Lower leg skin (tissue), 4 donors: ENCODE measurements around the gene MANEAL. TPM values are rescaled to one million over a fixed set of nuclear protein-coding genes. Genes with fewer than 3 reads are reported as not detected.

Source experiments
- DNase-seq, 2 donors: peaks; one replicate each; pipeline ENCODE4 v3.0.0-alpha.2; 2019; ENCODE audit warnings: low spot score in 2 of 2
- H3K4me3 ChIP-seq: fragments of 200-600 bp; sonication (generic); 2 replicates; pipeline ENCODE4 v1.5.1; 2017; ENCODE audit warnings: mild to moderate bottlenecking, low read depth; ENCODE audit not compliant: poor library complexity, severe bottlenecking
- CTCF ChIP-seq, 3 donors: fragments of 450-650 bp; IDR thresholded peaks; one replicate each; pipeline ENCODE4 v1.5.1; 2016; ENCODE audit warnings: antibody characterized with exemption in 3 of 3, mild to moderate bottlenecking in 3 of 3, moderate library complexity in 2 of 3
- POLR2A ChIP-seq, 2 donors: fragments of 450-650 bp; IDR thresholded peaks; one replicate each; pipeline ENCODE4 v1.6.1; 2016 to 2017; ENCODE audit warnings: antibody characterized with exemption in 2 of 2, mild to moderate bottlenecking in 1 of 2, moderate library complexity in 1 of 2
- WGBS, 2 donors: methylation state at CpG; one replicate each; pipeline ENCODE4 v1.1.5; 2018; 5-methylcytosine and 5-hydroxymethylcytosine counted together
- intact Hi-C: fragments of 100-400 bp; cut with DNase I; formaldehyde crosslinking; loops from one replicate; pipeline ENCODE4 v1.15.0; 2023; ENCODE audit warnings: low total_unique reads
- total RNA-seq, 4 donors: library from RNA; depleted of rRNA; stranded (reverse); fragments of >200 nt; gene quantifications; one replicate each; pipeline ENCODE4 v1.1.0, GENCODE V29; 2016

MANEAL gene
- total RNA-seq, 4 donors from 2014 or later: 5.0 to 6.7 (median 6.3) TPM

GRCh38 chr1:37828410-37829074, 34.9 kb downstream of the MANEAL start:
- H3K4me3 ChIP-seq: no peak overlapping the region
- intact Hi-C loops: no loop called here
- WGBS, 2 donors: 90 to 93% methylated on average over 12 of the region's 12 CpGs
- no peak for DNase-seq
- TF ChIP-seq POLR2A (IDR thresholded peaks at IDR 0.05) (no peak), CTCF (IDR thresholded peaks at IDR 0.05) (no peak)

GRCh38 chr1:37831109-37831508, 37.5 kb downstream of the MANEAL start:
- TF ChIP-seq POLR2A (IDR thresholded peaks at IDR 0.05) (no peak), CTCF (IDR thresholded peaks at IDR 0.05) (no peak)
- no peak overlapping the region for H3K4me3 ChIP-seq
- intact Hi-C loops: no loop called here
- DNase-seq: no peak
- 91 to 93% methylated on average over 4 of the region's 4 CpGs for WGBS, 2 donors

GRCh38 chr1:37831809-37832208, 38.2 kb downstream of the MANEAL start:
- intact Hi-C loops: no loop called here
- DNase-seq: no peak
- WGBS, 2 donors: 87 to 95% methylated on average over 2 of the region's 2 CpGs
- H3K4me3 ChIP-seq: no peak overlapping the region
- TF ChIP-seq POLR2A (IDR thresholded peaks at IDR 0.05): no peak
- TF ChIP-seq CTCF (IDR thresholded peaks at IDR 0.05): no peak

- no peak overlapping the region for H3K4me3 ChIP-seq
- no peak for TF ChIP-seq CTCF (IDR thresholded peaks at IDR 0.05)
- no peak for TF ChIP-seq POLR2A (IDR thresholded peaks at IDR 0.05)
- 61 to 85% methylated on average over 3 of the region's 3 CpGs for WGBS, 2 donors
- DNase-seq: no peak
- intact Hi-C loops: no loop called here
Observed at GRCh38 chr1:37836788-37837187, 43.1 kb downstream of the MANEAL start.

- no peak overlapping the region for H3K4me3 ChIP-seq
- DNase-seq: no peak
- intact Hi-C loops: loop anchor here (10.0 kb wide), 1 partner anchor 1885 kb away; no protein-coding TSS in a partner anchor
- no peak for TF ChIP-seq CTCF (IDR thresholded peaks at IDR 0.05)
- TF ChIP-seq POLR2A (IDR thresholded peaks at IDR 0.05): no peak
- WGBS, 2 donors: 94 to 96% methylated on average over 10 of the region's 10 CpGs
Observed at GRCh38 chr1:37839676-37840075, 46.0 kb downstream of the MANEAL start.

- no peak for TF ChIP-seq CTCF (IDR thresholded peaks at IDR 0.05)
- no peak for TF ChIP-seq POLR2A (IDR thresholded peaks at IDR 0.05)
- intact Hi-C loops: loop anchor here (10.0 kb wide), 1 partner anchor 1884 kb away; no protein-coding TSS in a partner anchor
- 76 to 83% methylated on average over 1 of the region's 1 CpG for WGBS, 2 donors
- H3K4me3 ChIP-seq: no peak overlapping the region
- no peak for DNase-seq
Observed at GRCh38 chr1:37840711-37841110, 47.1 kb downstream of the MANEAL start.
